Measurements from ENCODE around the gene ATXN1.

Gene ATXN1

DNA sequence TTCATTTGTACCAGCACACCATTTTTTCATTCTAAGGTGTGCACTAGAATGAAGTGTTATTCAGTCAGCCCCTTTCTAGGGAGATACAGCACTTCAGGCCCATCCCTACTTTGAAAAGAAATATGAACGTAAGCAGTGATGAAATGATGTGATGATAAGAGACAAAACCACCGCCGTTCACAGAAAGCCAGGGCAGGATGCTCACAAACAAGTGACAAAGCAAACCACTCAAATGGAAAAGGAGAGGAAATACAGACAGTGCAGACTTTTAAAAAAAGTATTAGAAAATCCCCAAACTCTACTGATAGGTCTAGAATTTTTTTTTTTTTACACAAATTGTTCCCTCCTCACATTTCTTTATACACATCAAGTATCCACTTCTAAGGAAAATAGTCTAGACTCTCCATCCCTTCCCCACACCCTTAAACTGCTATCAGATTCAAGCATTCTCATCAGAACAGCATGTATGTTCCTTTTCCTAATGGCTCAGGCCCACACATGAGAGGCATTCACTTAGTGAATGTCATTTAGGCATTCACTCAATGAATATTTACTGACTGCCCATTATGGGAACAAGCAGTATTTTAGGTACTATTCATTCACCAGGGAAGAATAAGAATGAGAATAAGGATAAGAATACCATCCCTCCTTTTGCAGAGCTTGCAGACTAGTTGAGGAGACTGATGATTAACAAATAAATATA is 279.4 kb downstream of the ATXN1 start:
- H3K4me3 ChIP-seq (ENCODE audit: control insufficient read depth, low read depth, low read length): no peak overlapping the region

DNA sequence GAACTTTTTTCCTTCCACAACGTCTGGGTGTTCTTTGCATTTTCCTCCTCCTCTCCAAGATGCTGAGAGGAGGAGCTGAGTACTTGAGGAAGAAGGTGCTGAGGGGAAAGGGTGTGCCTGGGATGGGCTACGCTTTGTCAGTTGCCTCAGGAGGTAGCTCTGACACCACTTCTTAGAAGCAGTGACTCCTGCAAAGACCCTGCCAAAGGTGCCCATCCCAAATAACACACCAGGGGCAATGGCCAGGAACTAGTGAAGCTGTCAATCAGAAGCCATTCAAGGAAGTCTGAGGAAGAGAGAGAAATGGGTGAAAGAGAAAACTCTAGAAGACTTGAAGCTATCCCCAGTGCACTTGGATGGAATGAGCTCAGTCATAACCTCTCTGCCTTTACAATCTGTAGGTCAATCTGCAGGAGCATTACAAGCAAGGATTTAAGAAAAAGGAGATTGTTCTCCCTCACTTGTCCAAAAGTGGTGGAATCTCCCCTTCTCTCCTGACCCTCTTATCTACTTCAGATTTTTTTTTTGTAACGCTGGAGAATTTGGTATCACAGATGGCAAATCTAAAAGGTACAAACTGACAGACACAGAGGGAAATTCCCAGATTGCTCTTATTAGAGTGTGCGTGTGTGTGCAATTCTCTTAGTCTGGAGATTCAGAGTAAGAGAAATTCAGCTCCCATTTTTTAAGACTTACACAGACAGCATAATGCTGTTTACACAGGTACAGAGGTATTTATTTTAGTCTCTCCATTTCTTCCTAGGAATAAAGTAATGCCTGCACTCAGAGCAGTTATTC is 280.3 kb downstream of the ATXN1 start:
- no peak overlapping the region for H3K4me3 ChIP-seq (ENCODE audit: control insufficient read depth, low read depth, low read length)
- TF ChIP-seq, protein P1, sequence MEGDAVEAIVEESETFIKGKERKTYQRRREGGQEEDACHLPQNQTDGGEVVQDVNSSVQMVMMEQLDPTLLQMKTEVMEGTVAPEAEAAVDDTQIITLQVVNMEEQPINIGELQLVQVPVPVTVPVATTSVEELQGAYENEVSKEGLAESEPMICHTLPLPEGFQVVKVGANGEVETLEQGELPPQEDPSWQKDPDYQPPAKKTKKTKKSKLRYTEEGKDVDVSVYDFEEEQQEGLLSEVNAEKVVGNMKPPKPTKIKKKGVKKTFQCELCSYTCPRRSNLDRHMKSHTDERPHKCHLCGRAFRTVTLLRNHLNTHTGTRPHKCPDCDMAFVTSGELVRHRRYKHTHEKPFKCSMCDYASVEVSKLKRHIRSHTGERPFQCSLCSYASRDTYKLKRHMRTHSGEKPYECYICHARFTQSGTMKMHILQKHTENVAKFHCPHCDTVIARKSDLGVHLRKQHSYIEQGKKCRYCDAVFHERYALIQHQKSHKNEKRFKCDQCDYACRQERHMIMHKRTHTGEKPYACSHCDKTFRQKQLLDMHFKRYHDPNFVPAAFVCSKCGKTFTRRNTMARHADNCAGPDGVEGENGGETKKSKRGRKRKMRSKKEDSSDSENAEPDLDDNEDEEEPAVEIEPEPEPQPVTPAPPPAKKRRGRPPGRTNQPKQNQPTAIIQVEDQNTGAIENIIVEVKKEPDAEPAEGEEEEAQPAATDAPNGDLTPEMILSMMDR (IDR thresholded peaks at IDR 0.05; ENCODE audit: control insufficient read depth, insufficient read depth, low read depth, low read length, missing control alignments): no peak
- no peak for DNase-seq (ENCODE audit: low read depth)

More for the DNA sequence above, 279.4 kb downstream of the ATXN1 start:
- DNase-seq (ENCODE audit: low read depth): no peak
- TF ChIP-seq, protein P1 (IDR thresholded peaks at IDR 0.05; ENCODE audit: control insufficient read depth, insufficient read depth, low read depth, low read length, missing control alignments): no peak

DNA sequence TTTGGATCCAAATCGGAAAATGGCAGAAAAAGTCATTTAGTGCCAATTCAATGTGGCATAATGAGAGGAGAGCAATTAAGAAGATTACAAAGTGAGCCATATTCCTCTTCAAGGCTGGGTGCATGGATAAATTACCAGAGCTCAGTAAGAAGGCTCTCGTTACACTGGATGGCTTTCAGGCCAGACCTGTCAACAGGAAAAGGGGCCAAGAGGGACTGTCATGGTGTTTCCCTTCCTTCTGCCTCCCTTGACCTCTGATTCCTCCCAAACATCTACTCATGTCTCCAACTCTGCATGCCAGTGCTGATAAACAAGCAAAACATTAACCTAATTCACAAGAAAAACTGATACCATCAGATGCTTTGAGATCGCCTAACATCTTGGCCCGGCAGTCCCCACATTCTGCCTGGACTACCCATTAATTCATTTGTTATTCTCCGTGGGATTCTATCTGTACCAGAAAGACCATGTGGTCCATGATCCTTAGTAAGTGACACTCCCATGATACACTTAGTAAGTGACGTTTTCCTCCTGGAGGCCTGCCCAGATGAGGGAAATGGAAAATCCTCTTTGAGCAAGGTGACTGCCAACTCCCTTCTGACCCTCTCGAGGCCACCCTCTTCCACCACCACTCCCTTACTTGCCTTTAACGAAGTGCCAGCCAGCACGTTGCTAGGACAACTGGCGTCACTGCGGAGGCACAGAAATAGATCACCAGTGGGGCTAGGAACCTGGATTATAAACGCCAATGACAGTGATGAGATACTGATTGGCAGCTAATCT is 283.7 kb downstream of the ATXN1 start:
- no peak for DNase-seq (ENCODE audit: low read depth)
- TF ChIP-seq, protein P1 (IDR thresholded peaks at IDR 0.05; ENCODE audit: control insufficient read depth, insufficient read depth, low read depth, low read length, missing control alignments): no peak
- H3K4me3 ChIP-seq (ENCODE audit: control insufficient read depth, low read depth, low read length): no peak overlapping the region

DNA sequence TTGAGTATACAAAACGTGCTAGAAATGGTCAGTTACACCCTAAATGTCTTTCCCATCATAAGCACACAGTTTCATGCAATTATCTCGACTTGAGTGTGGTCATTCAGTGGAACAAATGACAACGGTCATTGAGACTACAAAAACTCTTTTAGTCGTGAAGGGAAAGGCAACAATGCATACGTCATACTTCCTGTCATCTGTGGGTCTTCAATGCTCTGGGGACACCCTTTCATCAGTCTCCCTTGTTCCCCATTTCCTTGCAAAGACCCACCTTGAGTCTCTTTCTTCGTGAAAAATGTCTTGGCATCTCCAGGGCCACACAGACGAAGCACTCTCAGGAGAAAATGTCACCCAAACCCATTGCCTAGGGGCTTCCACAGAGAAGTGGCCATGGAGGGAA is 284.4 kb downstream of the ATXN1 start:
- TF ChIP-seq, protein P1 (IDR thresholded peaks at IDR 0.05; ENCODE audit: control insufficient read depth, insufficient read depth, low read depth, low read length, missing control alignments): no peak
- no peak for DNase-seq (ENCODE audit: low read depth)
- no peak overlapping the region for H3K4me3 ChIP-seq (ENCODE audit: control insufficient read depth, low read depth, low read length)

DNA sequence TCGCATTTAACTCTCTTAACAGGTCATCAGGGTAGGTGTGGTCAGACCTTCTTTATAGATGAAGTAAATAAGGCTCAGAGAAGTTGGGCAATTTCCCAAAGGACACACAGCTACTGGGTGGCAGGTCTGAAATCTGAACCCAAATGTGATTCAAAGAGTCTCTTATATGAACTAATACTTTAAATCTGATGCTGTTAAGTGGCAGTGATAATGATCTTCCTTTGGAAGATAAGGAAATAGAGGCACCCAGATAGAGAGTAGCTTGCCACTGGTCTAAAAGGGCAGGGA is 285.8 kb downstream of the ATXN1 start:
- no peak for DNase-seq (ENCODE audit: low read depth)
- no peak overlapping the region for H3K4me3 ChIP-seq (ENCODE audit: control insufficient read depth, low read depth, low read length)
- TF ChIP-seq, protein P1 (IDR thresholded peaks at IDR 0.05; ENCODE audit: control insufficient read depth, insufficient read depth, low read depth, low read length, missing control alignments): no peak

DNA sequence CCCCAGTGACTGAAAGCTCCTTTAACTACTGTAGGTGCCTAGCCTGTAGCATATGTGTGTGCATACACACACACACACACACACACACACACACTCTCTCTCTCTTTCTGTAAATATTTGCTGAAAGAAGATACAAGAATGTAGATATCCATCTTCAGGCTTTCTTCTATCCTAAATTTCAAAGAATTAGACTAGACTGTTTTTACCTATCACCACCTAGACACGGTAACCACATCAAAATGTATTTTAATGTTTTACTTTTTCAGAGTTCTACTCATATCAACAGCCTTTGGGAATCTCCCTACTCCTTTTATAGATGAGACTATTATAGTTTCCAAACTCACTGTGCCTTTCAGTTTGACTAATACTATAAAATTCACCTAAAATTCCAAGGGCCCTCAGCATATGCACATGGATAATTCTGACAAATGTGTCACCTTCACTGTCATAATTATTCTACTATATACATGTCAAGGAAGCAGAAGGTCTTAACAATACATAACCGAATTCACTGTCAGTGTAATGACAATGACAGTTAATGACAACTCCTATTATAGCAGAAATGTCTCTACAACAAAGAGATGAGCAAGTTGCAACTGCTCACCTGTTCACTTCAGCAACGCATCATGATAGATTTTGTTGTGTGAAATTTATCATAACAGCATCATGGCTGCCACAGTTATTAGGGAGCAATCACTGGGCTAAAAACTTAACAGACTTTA is 286.3 kb downstream of the ATXN1 start:
- TF ChIP-seq, protein P1 (IDR thresholded peaks at IDR 0.05; ENCODE audit: control insufficient read depth, insufficient read depth, low read depth, low read length, missing control alignments): no peak
- H3K4me3 ChIP-seq (ENCODE audit: control insufficient read depth, low read depth, low read length): no peak overlapping the region
- DNase-seq (ENCODE audit: low read depth): no peak

Measured in AG09309 (cell line).